ENCODE data around the gene UPF1.

Gene UPF1

GRCh38 chr19:18833849-18834643 lies 2.3 kb downstream of the UPF1 start:
- TF ChIP-seq, protein P1, sequence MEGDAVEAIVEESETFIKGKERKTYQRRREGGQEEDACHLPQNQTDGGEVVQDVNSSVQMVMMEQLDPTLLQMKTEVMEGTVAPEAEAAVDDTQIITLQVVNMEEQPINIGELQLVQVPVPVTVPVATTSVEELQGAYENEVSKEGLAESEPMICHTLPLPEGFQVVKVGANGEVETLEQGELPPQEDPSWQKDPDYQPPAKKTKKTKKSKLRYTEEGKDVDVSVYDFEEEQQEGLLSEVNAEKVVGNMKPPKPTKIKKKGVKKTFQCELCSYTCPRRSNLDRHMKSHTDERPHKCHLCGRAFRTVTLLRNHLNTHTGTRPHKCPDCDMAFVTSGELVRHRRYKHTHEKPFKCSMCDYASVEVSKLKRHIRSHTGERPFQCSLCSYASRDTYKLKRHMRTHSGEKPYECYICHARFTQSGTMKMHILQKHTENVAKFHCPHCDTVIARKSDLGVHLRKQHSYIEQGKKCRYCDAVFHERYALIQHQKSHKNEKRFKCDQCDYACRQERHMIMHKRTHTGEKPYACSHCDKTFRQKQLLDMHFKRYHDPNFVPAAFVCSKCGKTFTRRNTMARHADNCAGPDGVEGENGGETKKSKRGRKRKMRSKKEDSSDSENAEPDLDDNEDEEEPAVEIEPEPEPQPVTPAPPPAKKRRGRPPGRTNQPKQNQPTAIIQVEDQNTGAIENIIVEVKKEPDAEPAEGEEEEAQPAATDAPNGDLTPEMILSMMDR (conservative IDR thresholded peaks at IDR 0.05): no peak
- peak overlapping the region; percentile 93 for H3K27ac ChIP-seq

GRCh38 chr19:18834644-18834984 lies 2.9 kb downstream of the UPF1 start:
- H3K27ac ChIP-seq: peak overlapping the region; percentile 93
- TF ChIP-seq, protein P1 (conservative IDR thresholded peaks at IDR 0.05): no peak

- TF ChIP-seq, protein P1 (conservative IDR thresholded peaks at IDR 0.05): no peak
- peak overlapping the region; percentile 47; the same call in 1 of the 2 replicates for H3K27ac ChIP-seq
Measured at GRCh38 chr19:18839465-18840287, 7.9 kb downstream of the UPF1 start.

GRCh38 chr19:18840288-18841267 lies 8.8 kb downstream of the UPF1 start:
- TF ChIP-seq, protein P1 (conservative IDR thresholded peaks at IDR 0.05): no peak
- H3K27ac ChIP-seq: peak overlapping the region; percentile 47; the same call in 1 of the 2 replicates

GRCh38 chr19:18841400-18841799 lies 9.6 kb downstream of the UPF1 start:
- TF ChIP-seq, protein P1 (conservative IDR thresholded peaks at IDR 0.05): no peak
- H3K27ac ChIP-seq: peak overlapping the region; percentile 47; the same call in 1 of the 2 replicates

GRCh38 chr19:18842166-18842565 lies 10.4 kb downstream of the UPF1 start:
- no peak overlapping the region for H3K27ac ChIP-seq
- TF ChIP-seq, protein P1 (conservative IDR thresholded peaks at IDR 0.05): no peak
